OCI-LY7 (cell line): ENCODE data around the gene CDKL1. TPM values are rescaled to one million over a fixed set of nuclear protein-coding genes. Genes with fewer than 3 reads are reported as not detected.

Source experiments
- BruUV-seq: library from RNA; stranded (reverse); fragments of 400-500 nt; replicated peaks from 2 replicates; lab custom pipeline; 2021; lab: Mats Ljungman, UMichigan
- CTCF ChIA-PET: fragments of 300-600 bp; sonication (Branson Sonifier 250); formaldehyde crosslinking; loops from one replicate; lab custom pipeline; 2022; ENCODE audit warnings: antibody characterized with exemption; ENCODE audit not compliant: unreplicated experiment; lab: Charles Lee
- POLR2A ChIA-PET: fragments of 300-600 bp; sonication (Branson Sonifier 250); formaldehyde crosslinking; loops from one replicate; lab custom pipeline; 2022; ENCODE audit warnings: antibody characterized with exemption; lab: Charles Lee
- DNase-seq: peaks from one replicate; pipeline ENCODE4 v3.0.0-alpha.2; 2015; ENCODE audit warnings: low spot score
- H2AFZ ChIP-seq: fragments of 200-600 bp; sonication (generic), shearing (Covaris generic); 2 replicates; pipeline ENCODE4 v1.6.1; 2014; ENCODE audit warnings: mild to moderate bottlenecking, antibody characterized with exemption, low read length, moderate library complexity
- H3K27ac ChIP-seq: fragments of 200-600 bp; sonication (generic); 2 replicates; pipeline ENCODE4 v1.5.1; 2014; ENCODE audit warnings: mixed run types, low read depth, mild to moderate bottlenecking, moderate library complexity, low read length, inconsistent platforms; ENCODE audit not compliant: poor library complexity, severe bottlenecking
- H3K36me3 ChIP-seq: fragments of 200-600 bp; sonication (generic); 2 replicates; pipeline ENCODE4 v1.6.1; 2014; ENCODE audit warnings: mild to moderate bottlenecking, antibody characterized with exemption, low read length, moderate library complexity, mixed read lengths; ENCODE audit not compliant: insufficient read depth
- H3K4me1 ChIP-seq: fragments of 200-600 bp; sonication (generic); 2 replicates; pipeline ENCODE4 v1.5.1; 2014; ENCODE audit warnings: mild to moderate bottlenecking, low read length; ENCODE audit not compliant: insufficient read depth, poor library complexity, severe bottlenecking
- H3K4me2 ChIP-seq: fragments of 200-600 bp; sonication (generic); 2 replicates; pipeline ENCODE4 v1.6.1; 2014; ENCODE audit warnings: mild to moderate bottlenecking, low read length
- H3K4me3 ChIP-seq: fragments of 200-600 bp; sonication (generic); 2 replicates; pipeline ENCODE4 v1.5.1; 2014; ENCODE audit warnings: mild to moderate bottlenecking, low read depth, low read length; ENCODE audit not compliant: poor library complexity, severe bottlenecking
- H3K79me2 ChIP-seq: fragments of 200-600 bp; sonication (generic); 2 replicates; pipeline ENCODE4 v1.6.1; 2016; ENCODE audit warnings: low read depth, mild to moderate bottlenecking, low read length, moderate library complexity, mixed read lengths; ENCODE audit not compliant: insufficient read depth
- H3K9me2 ChIP-seq: fragments of 200-600 bp; sonication (generic); 2 replicates; pipeline ENCODE4 v1.6.1; 2016; ENCODE audit warnings: mild to moderate bottlenecking, low read length, mixed read lengths; ENCODE audit not compliant: insufficient read depth
- H3K9me3 ChIP-seq: fragments of 200-600 bp; sonication (generic); 2 replicates; pipeline ENCODE4 v1.6.1; 2014; ENCODE audit warnings: mild to moderate bottlenecking, mixed run types, low read length, mixed read lengths
- H4K20me1 ChIP-seq: fragments of 200-600 bp; sonication (generic); 2 replicates; pipeline ENCODE4 v1.6.1; 2014; ENCODE audit warnings: mild to moderate bottlenecking, antibody characterized with exemption, low read length, moderate library complexity, mixed read lengths; ENCODE audit not compliant: insufficient read depth
- CTCF ChIP-seq: fragments of 200-600 bp; sonication (generic); conservative IDR thresholded peaks from 2 replicates; pipeline ENCODE4 v1.5.1; 2014; ENCODE audit warnings: mild to moderate bottlenecking, antibody characterized with exemption, low read length, moderate library complexity, mixed read lengths
- EZH2phosphoT487 ChIP-seq: fragments of 200-600 bp; sonication (generic); IDR thresholded peaks from 2 replicates; pipeline ENCODE4 v1.6.1; 2018; ENCODE audit warnings: low read depth, borderline replicate concordance, mild to moderate bottlenecking, mixed run types, antibody characterized with exemption, low read length, moderate library complexity, mixed read lengths
- intact Hi-C: fragments of 100-400 bp; cut with micrococcal nuclease; formaldehyde crosslinking; loops from one replicate; pipeline ENCODE4 v1.10.0; 2022; ENCODE audit not compliant: unreplicated experiment
- total RNA-seq, 2 experiments: library from RNA; depleted of rRNA in 1 of 2; stranded (reverse); fragments of >200 nt in 1 of 2; shearing (Covaris generic) in 1 of 2; gene quantifications; 2 replicates each; pipeline ENCODE4 v1.2.3, GENCODE V29; 2014 to 2022

CDKL1 gene
- total RNA-seq, 2 experiments from 2014 or later: 0.09 to 0.36 TPM

DNA sequence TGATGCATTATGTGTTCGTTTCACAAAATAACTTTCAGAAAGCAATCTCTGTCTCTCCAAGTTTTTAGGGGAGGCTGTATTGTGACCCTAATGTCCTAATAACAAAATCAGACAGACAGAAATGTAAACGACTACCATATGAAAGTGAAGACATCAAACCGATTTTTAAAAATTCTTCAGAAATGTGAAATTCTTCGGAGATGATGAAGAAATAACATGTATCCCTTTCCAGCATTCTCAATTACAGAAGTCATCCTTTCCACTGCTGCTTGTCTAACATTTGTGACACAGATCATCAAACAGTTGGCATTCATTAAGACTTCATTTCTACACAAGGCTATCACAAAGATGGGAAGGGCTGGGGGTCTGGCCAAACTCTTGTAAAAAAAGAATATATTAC, 43.6 kb downstream of the CDKL1 start:
- intact Hi-C loops: no loop called here
- Histone ChIP-seq H3K36me3 (no peaks in the 10 kb centered on the region), H3K4me3 (no peak overlapping the region), H3K9me2 (no peaks in the 10 kb centered on the region), H3K27ac (no peak overlapping the region), H4K20me1 (no peaks in the 10 kb centered on the region), H2AFZ (no peak overlapping the region), H3K79me2 (no peaks in the 10 kb centered on the region), H3K9me3 (no peaks in the 10 kb centered on the region), H3K4me1 (no peaks in the 10 kb centered on the region), H3K4me2 (no peak overlapping the region)
- no peak for DNase-seq
- ChIA-PET CTCF (no interaction called here), POLR2A (interaction anchor here (0.6 kb wide), 1 partner anchor 755 kb away, joined by 3 read pairs; no protein-coding TSS in a partner anchor)
- TF ChIP-seq CTCF (no peak), EZH2phosphoT487 (no peak)
- BruUV-seq: no TSS peak

- Histone ChIP-seq H4K20me1 (no peaks in the 10 kb centered on the region), H3K9me3 (no peaks in the 10 kb centered on the region), H3K4me2 (no peak overlapping the region), H3K79me2 (no peaks in the 10 kb centered on the region), H2AFZ (no peak overlapping the region), H3K27ac (no peak overlapping the region), H3K36me3 (no peaks in the 10 kb centered on the region), H3K9me2 (no peaks in the 10 kb centered on the region), H3K4me1 (no peaks in the 10 kb centered on the region), H3K4me3 (no peak overlapping the region)
- intact Hi-C loops: loop anchor here (1.0 kb wide), 1 partner anchor 11 kb away; no protein-coding TSS in a partner anchor
- ChIA-PET POLR2A (no interaction called here), CTCF (no interaction called here)
- no peak for TF ChIP-seq CTCF
- no peak for TF ChIP-seq EZH2phosphoT487
- no TSS peak for BruUV-seq
- no peak for DNase-seq
These were observed 44.1 kb downstream of the CDKL1 start for GRCh38 chr14:50352584-50352983.

DNA sequence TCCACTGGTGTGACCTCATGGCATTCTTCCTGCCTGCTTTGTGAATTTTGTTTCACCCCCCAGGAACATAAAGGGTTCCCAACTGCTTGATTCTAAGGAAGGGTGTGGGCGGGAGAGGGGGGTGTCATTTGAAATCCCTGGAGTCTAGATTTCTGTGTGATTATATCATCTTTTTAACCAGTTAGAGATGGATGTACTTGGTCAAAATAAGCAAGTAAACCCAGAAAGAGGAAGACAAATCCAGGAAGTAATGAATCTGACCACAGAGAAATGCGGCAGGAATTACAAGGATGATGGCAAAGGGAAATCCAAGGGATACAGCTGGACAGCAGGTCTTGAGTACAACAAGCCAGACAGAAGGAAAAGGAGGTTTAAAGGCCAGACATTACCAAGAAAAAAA, 45.7 kb downstream of the CDKL1 start:
- Histone ChIP-seq H3K79me2 (no peaks in the 10 kb centered on the region), H3K4me3 (no peak overlapping the region), H4K20me1 (no peaks in the 10 kb centered on the region), H3K36me3 (no peaks in the 10 kb centered on the region), H3K9me2 (no peaks in the 10 kb centered on the region), H2AFZ (no peak overlapping the region), H3K27ac (no peak overlapping the region), H3K4me1 (no peaks in the 10 kb centered on the region), H3K4me2 (no peak overlapping the region), H3K9me3 (no peaks in the 10 kb centered on the region)
- intact Hi-C loops: no loop called here
- ChIA-PET POLR2A (interaction anchor here (0.5 to 0.7 kb wide), 2 partner anchors 203 to 684 kb away, joined by 3 to 7 read pairs; no protein-coding TSS in a partner anchor), CTCF (no interaction called here)
- TF ChIP-seq CTCF (no peak), EZH2phosphoT487 (no peak)
- DNase-seq: no peak
- no TSS peak for BruUV-seq
